ENCODE data around the gene LARP4B. TPM values are rescaled to one million over a fixed set of nuclear protein-coding genes. Genes with fewer than 3 reads are reported as not detected.

LARP4B gene
- total and polyA plus RNA-seq, 7 experiments from 2014 or later = 31.9 to 114 (median 93.5) TPM

- Histone ChIP-seq H3K27me3 (ENCODE audit: control insufficient read depth in 2 of 2, insufficient read depth in 2 of 2, low read length in 2 of 2) (no peaks in the 10 kb centered on the region), H3K36me3 (ENCODE audit: control insufficient read depth in 2 of 3, insufficient read depth in 3 of 3, low read length in 3 of 3) (peaks cover 0 to 87% (median 25%) of the 10 kb centered on the region in 3 experiments), H3K27ac (ENCODE audit: low read depth, low read length) (no peak overlapping the region), H3K4me3 (ENCODE audit: low read length) (no peak overlapping the region), H3K4me1 (ENCODE audit: control insufficient read depth in 2 of 2, insufficient read depth in 2 of 2, low read length in 2 of 2) (no peaks in the 10 kb centered on the region), H3K9me3 (ENCODE audit: control insufficient read depth in 2 of 3, low read length in 3 of 3) (no peaks in the 10 kb centered on the region)
- Mint-ChIP-seq H3K4me1 (peaks cover 0 to 5% (median 0%) of the 10 kb centered on the region in 7 donors), H3K27ac (peak overlapping the region in 1 of 9 donors; percentile 74), H3K4me3 (no peak overlapping the region), H3K27me3 (no peaks in the 10 kb centered on the region), H3K9me3 (no peaks in the 10 kb centered on the region), H3K36me3 (peaks cover 18 to 68% (median 25%) of the 10 kb centered on the region in 5 donors)
- ATAC-seq = no peak
- intact Hi-C loops (cut with micrococcal nuclease) = no loop called here
- no peak for DNase-seq
- CTCF ChIA-PET = no interaction called here
- POLR2A ChIA-PET = no interaction called here
These were observed 116.0 kb downstream of the LARP4B start for GRCh38 chr10:815338-816090.

- H3K27ac Mint-ChIP-seq = no peak overlapping the region
- peaks cover 0 to 5% (median 0%) of the 10 kb centered on the region in 7 donors for H3K4me1 Mint-ChIP-seq
- Histone ChIP-seq H3K4me3 (ENCODE audit: low read length) (no peak overlapping the region), H3K9me3 (ENCODE audit: control insufficient read depth in 2 of 3, low read length in 3 of 3) (no peaks in the 10 kb centered on the region), H3K36me3 (ENCODE audit: control insufficient read depth in 2 of 3, insufficient read depth in 3 of 3, low read length in 3 of 3) (peaks cover 0 to 87% (median 23%) of the 10 kb centered on the region in 3 experiments), H3K27ac (ENCODE audit: low read depth, low read length) (no peak overlapping the region), H3K27me3 (ENCODE audit: control insufficient read depth in 2 of 2, insufficient read depth in 2 of 2, low read length in 2 of 2) (no peaks in the 10 kb centered on the region), H3K4me1 (ENCODE audit: control insufficient read depth in 2 of 2, insufficient read depth in 2 of 2, low read length in 2 of 2) (no peaks in the 10 kb centered on the region)
- CTCF ChIA-PET = no interaction called here
- no peaks in the 10 kb centered on the region for H3K9me3 Mint-ChIP-seq
- no peak overlapping the region for H3K4me3 Mint-ChIP-seq
- peaks cover 17 to 68% (median 19%) of the 10 kb centered on the region in 5 donors for H3K36me3 Mint-ChIP-seq
- DNase-seq (no peak), ATAC-seq (no peak)
- POLR2A ChIA-PET = no interaction called here
- intact Hi-C loops (cut with micrococcal nuclease) = no loop called here
- H3K27me3 Mint-ChIP-seq = no peaks in the 10 kb centered on the region
These were observed 116.8 kb downstream of the LARP4B start for GRCh38 chr10:814536-815302.

DNA sequence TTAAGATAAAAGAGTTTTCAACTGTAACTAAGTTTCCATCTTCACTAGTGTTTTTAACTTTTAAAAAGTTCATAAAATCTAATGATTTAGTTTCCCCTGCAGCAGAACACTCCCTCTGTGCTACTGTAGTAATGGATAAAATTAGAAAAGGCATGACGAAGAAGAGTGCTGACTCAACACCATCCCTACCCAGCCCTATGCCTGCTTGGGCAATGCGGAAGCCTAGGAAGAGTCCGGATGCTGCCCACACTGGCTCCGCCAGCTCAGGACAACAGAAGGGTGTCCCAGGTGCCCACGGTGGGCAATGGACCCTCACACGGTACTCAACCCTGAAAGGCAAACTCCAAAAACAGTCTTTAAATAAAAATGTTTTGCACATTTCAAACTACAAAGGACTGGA lies 118.2 kb downstream of the LARP4B start:
- no peak overlapping the region for H3K27ac ChIP-seq (ENCODE audit: low read depth, low read length)
- Mint-ChIP-seq H3K27ac (peak overlapping the region in 2 of 9 donors; percentile 7 to 72), H3K36me3 (peaks cover 13 to 75% (median 24%) of the 10 kb centered on the region in 5 donors), H3K4me3 (no peak overlapping the region), H3K4me1 (no peaks in the 10 kb centered on the region), H3K9me3 (no peaks in the 10 kb centered on the region), H3K27me3 (no peaks in the 10 kb centered on the region)
- ATAC-seq (no peak), DNase-seq (no peak)
- H3K27me3 ChIP-seq (ENCODE audit: control insufficient read depth in 2 of 2, insufficient read depth in 2 of 2, low read length in 2 of 2) = no peaks in the 10 kb centered on the region
- H3K36me3 ChIP-seq (ENCODE audit: control insufficient read depth in 2 of 3, insufficient read depth in 3 of 3, low read length in 3 of 3) = peaks cover 5 to 86% (median 20%) of the 10 kb centered on the region in 3 experiments
- intact Hi-C loops (cut with micrococcal nuclease) = no loop called here
- POLR2A ChIA-PET = interaction anchor here (0.6 kb wide), 1 partner anchor 946 kb away, joined by 3 read pairs; no protein-coding TSS in a partner anchor
- H3K4me3 ChIP-seq (ENCODE audit: low read length) = no peak overlapping the region
- no peaks in the 10 kb centered on the region for H3K4me1 ChIP-seq (ENCODE audit: control insufficient read depth in 2 of 2, insufficient read depth in 2 of 2, low read length in 2 of 2)
- no peaks in the 10 kb centered on the region for H3K9me3 ChIP-seq (ENCODE audit: control insufficient read depth in 2 of 3, low read length in 3 of 3)
- CTCF ChIA-PET = no interaction called here

DNA sequence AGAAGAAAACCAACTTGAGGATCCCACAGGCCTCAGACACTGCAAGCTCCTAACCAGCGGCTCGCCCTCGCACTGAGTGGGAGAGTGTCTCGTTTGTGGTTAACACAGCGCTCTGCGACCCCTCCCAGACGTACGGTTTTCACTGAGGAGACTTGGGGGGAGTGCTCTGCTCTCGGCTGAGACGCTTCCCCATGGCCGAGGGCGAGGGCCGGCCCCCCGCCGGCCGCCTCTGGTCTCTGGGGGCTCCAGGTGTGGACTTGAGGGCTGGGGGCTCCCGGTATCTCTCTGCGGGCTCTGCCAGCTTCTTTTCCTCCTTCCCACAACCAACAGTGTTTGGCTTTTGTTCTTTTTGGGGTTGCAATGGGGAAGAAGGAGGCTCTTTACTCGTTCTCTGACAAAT lies 118.7 kb downstream of the LARP4B start:
- peak overlapping the region in 2 of 9 donors; percentile 7 to 72 for H3K27ac Mint-ChIP-seq
- no peaks in the 10 kb centered on the region for H3K27me3 ChIP-seq (ENCODE audit: control insufficient read depth in 2 of 2, insufficient read depth in 2 of 2, low read length in 2 of 2)
- ChIA-PET CTCF (no interaction called here), POLR2A (no interaction called here)
- no peak overlapping the region for H3K4me3 ChIP-seq (ENCODE audit: low read length)
- H3K27ac ChIP-seq (ENCODE audit: low read depth, low read length) = no peak overlapping the region
- peaks cover 11 to 76% (median 25%) of the 10 kb centered on the region in 5 donors for H3K36me3 Mint-ChIP-seq
- no peak overlapping the region for H3K4me3 Mint-ChIP-seq
- H3K4me1 ChIP-seq (ENCODE audit: control insufficient read depth in 2 of 2, insufficient read depth in 2 of 2, low read length in 2 of 2) = no peaks in the 10 kb centered on the region
- no peaks in the 10 kb centered on the region for H3K27me3 Mint-ChIP-seq
- no peaks in the 10 kb centered on the region for H3K9me3 ChIP-seq (ENCODE audit: control insufficient read depth in 2 of 3, low read length in 3 of 3)
- no peaks in the 10 kb centered on the region for H3K4me1 Mint-ChIP-seq
- ATAC-seq (no peak), DNase-seq (no peak)
- intact Hi-C loops (cut with micrococcal nuclease) = no loop called here
- H3K36me3 ChIP-seq (ENCODE audit: control insufficient read depth in 2 of 3, insufficient read depth in 3 of 3, low read length in 3 of 3) = peaks cover 10 to 87% (median 20%) of the 10 kb centered on the region in 3 experiments
- H3K9me3 Mint-ChIP-seq = no peaks in the 10 kb centered on the region

DNA sequence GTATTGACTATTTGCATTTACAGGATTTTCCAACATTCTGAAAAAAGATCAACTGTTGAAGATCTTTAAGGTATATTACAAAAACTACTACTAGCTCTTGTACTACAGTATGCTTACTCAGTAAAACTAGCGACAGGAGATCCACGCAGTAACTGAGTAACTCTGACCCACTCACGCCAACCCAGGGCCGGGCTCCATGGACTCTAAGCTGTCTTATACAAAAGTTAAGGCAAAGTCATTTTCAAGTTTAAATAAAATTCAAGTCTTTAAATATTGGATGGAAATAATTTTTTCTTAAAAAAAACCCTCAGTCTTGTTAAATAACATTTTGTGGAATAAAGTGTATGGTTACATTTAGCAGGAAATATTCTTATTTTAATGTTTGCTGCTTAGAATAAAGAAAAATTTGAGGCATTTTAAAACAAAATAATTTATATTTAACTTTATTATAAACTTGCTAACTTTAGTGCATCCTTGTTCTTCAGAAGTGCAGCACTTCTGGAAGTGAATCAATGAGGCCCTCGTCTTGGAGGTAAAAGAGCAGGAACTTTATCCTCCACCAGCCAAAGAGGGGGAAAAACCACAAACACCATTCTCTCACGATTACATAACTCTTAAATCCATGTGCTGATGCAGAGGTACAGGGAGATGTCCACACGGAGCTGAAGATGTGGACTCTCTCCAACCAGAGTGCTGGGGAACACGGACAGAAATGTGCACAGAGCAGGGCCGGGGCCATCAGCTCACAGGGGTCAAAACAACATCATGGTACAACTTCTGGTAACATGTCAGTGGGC lies 119.9 kb downstream of the LARP4B start:
- intact Hi-C loops (cut with micrococcal nuclease) = no loop called here
- Histone ChIP-seq H3K9me3 (ENCODE audit: control insufficient read depth in 2 of 3, low read length in 3 of 3) (no peaks in the 10 kb centered on the region), H3K27ac (ENCODE audit: low read depth, low read length) (peak overlapping the region; percentile 12), H3K27me3 (ENCODE audit: control insufficient read depth in 2 of 2, insufficient read depth in 2 of 2, low read length in 2 of 2) (no peaks in the 10 kb centered on the region), H3K4me1 (ENCODE audit: control insufficient read depth in 2 of 2, insufficient read depth in 2 of 2, low read length in 2 of 2) (no peaks in the 10 kb centered on the region), H3K4me3 (ENCODE audit: low read length) (no peak overlapping the region), H3K36me3 (ENCODE audit: control insufficient read depth in 2 of 3, insufficient read depth in 3 of 3, low read length in 3 of 3) (peaks cover 10 to 87% (median 22%) of the 10 kb centered on the region in 3 experiments)
- H3K27ac Mint-ChIP-seq = peak overlapping the region in 2 of 9 donors; percentile 32 to 72
- H3K4me1 Mint-ChIP-seq = peaks cover 0 to 3% (median 0%) of the 10 kb centered on the region in 7 donors
- no peaks in the 10 kb centered on the region for H3K27me3 Mint-ChIP-seq
- peaks cover 6 to 72% (median 25%) of the 10 kb centered on the region in 5 donors for H3K36me3 Mint-ChIP-seq
- ATAC-seq = no peak
- no peak overlapping the region for H3K4me3 Mint-ChIP-seq
- no peak for DNase-seq
- ChIA-PET CTCF (no interaction called here), POLR2A (no interaction called here)
- H3K9me3 Mint-ChIP-seq = no peaks in the 10 kb centered on the region

DNA sequence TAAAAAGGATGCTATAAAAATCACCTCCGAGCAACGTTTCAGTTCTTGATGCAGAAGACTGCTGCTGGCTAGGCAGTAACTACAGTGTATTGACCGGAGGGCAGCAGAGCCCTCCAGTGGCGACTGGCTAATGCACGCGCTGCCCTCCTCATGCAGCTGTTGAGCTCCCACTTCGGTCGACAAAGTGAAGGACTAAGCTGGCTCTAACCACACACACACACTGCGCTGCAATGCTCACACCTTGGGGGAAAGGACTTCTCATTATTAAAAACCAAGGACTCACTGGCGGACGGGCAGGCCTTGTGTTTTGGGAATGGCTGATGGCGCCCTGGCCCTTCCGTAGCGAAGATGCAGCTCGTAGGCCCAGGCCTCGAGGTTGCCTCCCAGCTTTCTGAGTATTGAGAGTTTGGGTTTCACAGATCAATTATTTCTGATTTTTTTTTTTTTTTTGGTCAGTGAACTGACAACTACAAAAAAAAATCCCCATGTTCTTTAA lies 121.1 kb downstream of the LARP4B start:
- peaks cover 4 to 72% (median 22%) of the 10 kb centered on the region in 5 donors for H3K36me3 Mint-ChIP-seq
- POLR2A ChIA-PET = no interaction called here
- H3K4me3 Mint-ChIP-seq = no peak overlapping the region
- Histone ChIP-seq H3K27ac (ENCODE audit: low read depth, low read length) (no peak overlapping the region), H3K4me1 (ENCODE audit: control insufficient read depth in 2 of 2, insufficient read depth in 2 of 2, low read length in 2 of 2) (no peaks in the 10 kb centered on the region), H3K9me3 (ENCODE audit: control insufficient read depth in 2 of 3, low read length in 3 of 3) (no peaks in the 10 kb centered on the region), H3K4me3 (ENCODE audit: low read length) (no peak overlapping the region), H3K27me3 (ENCODE audit: control insufficient read depth in 2 of 2, insufficient read depth in 2 of 2, low read length in 2 of 2) (no peaks in the 10 kb centered on the region), H3K36me3 (ENCODE audit: control insufficient read depth in 2 of 3, insufficient read depth in 3 of 3, low read length in 3 of 3) (peaks cover 10 to 76% (median 22%) of the 10 kb centered on the region in 3 experiments)
- no peaks in the 10 kb centered on the region for H3K9me3 Mint-ChIP-seq
- peaks cover 0 to 7% (median 0%) of the 10 kb centered on the region in 7 donors for H3K4me1 Mint-ChIP-seq
- no peaks in the 10 kb centered on the region for H3K27me3 Mint-ChIP-seq
- ATAC-seq (no peak), DNase-seq (no peak)
- intact Hi-C loops (cut with micrococcal nuclease) = no loop called here
- CTCF ChIA-PET = no interaction called here
- no peak overlapping the region for H3K27ac Mint-ChIP-seq
